Uterus (tissue), 2 donors: ENCODE data around the gene ATXN10.

Experiments
- CTCF ChIP-seq, 4 experiments: fragments of 200-600 bp in 2 of 4; fragments of 450-650 bp in 2 of 4; sonication (generic) in 2 of 4; IDR thresholded peaks; one replicate each; pipeline ENCODE4 v1.5.1; 2016 to 2019; ENCODE audit warnings: antibody characterized with exemption in 4 of 4, mild to moderate bottlenecking in 2 of 4, moderate library complexity in 1 of 4
- POLR2A ChIP-seq, 2 donors: fragments of 450-650 bp; IDR thresholded peaks; one replicate each; pipeline ENCODE4 v1.6.1; 2016; ENCODE audit warnings: antibody characterized with exemption in 2 of 2, mild to moderate bottlenecking in 1 of 2, moderate library complexity in 1 of 2

- TF ChIP-seq CTCF (IDR thresholded peaks at IDR 0.05) (no peak), POLR2A (IDR thresholded peaks at IDR 0.05) (no peak)
Measured at GRCh38 chr22:45892681-45893461, 221.2 kb downstream of the ATXN10 start.
